ENCODE measurements around the gene RAB20. TPM values are rescaled to one million over a fixed set of nuclear protein-coding genes. Genes with fewer than 3 reads are reported as not detected.

Gene RAB20
- total RNA-seq, 1 donor from 2014 or later, result 10.5 TPM

DNA sequence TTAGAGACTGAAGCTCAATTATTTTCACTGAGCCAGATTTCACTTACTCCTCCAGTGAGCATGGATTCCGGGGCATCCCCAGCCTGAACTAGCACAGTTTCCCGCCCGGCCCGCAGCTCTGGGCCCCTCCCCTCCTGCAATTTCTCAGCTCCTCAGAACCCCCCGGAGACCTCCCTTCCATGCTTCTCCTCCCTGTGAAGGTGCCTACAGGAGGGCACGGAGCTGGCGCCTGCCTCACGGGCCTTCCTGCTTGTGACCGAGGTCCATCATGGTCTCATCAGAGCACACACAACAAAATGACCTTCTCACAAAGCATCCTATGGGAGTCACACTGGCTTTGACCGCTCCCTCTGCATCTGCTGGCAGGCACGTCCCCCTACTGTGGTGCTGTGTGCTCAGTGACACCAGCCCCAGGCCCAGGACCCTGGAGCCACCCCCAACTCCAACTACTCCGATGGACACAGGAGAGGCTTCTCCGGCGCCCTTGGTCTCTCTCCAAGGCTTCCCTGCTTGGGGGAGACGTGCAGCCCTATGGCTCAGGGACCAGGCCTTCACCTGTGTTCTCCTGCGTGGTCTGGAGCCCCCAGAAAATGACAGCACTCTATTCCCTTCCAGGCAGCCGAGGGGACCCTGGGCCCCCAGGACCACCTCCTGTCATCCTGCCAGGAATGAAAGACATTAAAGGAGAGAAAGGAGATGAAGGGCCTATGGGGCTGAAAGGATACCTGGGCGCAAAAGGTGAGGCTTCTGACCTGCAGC, 77.1 kb downstream of the RAB20 start:
- ATAC-seq (no peak), DNase-seq (ENCODE audit: missing footprints) (no peak)
- intact Hi-C loops (cut with DNase I), result no loop called here

GRCh38 chr13:110483386-110483968, 78.0 kb downstream of the RAB20 start:
- DNase-seq (ENCODE audit: missing footprints) (no peak), ATAC-seq (no peak)
- intact Hi-C loops (cut with DNase I), result no loop called here

- intact Hi-C loops (cut with DNase I), result no loop called here
- ATAC-seq, result no peak
- DNase-seq (ENCODE audit: missing footprints), result no peak
Observed at GRCh38 chr13:110480161-110480560, 81.4 kb downstream of the RAB20 start.

DNA sequence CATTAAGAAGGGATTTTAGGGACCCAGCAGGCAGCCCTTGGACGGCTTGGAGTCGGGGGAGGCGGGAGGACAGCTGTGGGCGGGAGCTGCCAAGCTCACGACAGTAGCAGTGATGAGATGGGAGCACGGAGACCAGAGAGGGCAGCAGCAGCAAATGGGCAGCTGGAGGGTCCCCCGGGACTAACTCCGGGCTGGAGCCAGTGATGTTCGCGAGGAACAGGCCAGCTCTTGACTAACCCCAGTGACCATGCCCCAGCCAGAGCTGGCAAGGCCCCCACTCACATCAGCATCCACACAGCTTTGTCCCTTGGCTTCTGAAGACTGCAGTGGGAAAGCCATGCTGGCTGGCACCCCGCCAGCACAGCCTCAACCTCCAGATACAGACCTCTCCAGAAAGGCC, 81.9 kb downstream of the RAB20 start:
- DNase-seq (ENCODE audit: missing footprints) (peak; percentile 78), ATAC-seq (peak; percentile 64)
- intact Hi-C loops (cut with DNase I), result no loop called here

GRCh38 chr13:110479215-110479545, 82.3 kb downstream of the RAB20 start:
- DNase-seq (ENCODE audit: missing footprints) (no peak), ATAC-seq (no peak)
- intact Hi-C loops (cut with DNase I), result no loop called here

DNA sequence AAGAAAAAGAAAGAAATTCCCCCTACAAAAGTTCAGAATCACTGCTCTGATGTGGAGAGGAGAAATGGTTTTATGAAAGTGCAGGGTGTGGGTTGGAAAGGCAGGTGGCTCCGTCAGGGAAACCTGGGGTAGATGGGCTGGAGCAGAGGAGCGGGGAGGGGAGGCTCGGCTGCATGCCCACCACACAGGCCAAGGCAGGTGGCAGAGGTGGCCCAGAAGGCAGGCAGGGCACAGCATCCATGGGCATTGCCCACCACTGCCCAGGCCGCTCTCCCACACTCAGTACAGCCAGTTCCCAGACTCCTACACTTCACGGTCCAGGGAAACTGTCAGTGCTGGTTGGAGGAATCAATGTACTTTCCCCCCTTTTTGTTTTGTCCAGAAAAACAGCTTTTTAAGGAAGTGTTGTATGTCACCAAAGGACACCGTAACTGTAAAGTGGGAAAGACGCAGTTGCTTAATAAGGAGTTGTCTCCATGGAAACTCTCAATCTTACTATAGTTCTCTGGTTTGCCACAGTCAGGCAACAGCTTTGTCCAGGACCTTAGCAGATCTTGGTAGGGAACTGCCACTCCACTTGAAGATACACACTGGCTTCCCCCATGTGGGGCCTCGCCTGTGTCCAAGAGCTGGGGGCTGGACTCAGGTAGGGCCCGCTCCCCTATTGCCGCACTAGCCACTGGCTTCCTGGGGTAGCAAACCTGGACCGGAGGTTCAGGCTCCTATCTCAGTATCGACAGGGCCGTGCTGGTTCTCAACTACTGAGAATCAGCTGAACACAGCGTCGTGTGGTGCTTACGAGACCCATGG, 82.9 kb downstream of the RAB20 start:
- ATAC-seq (no peak), DNase-seq (ENCODE audit: missing footprints) (no peak)
- intact Hi-C loops (cut with DNase I), result no loop called here

DNA sequence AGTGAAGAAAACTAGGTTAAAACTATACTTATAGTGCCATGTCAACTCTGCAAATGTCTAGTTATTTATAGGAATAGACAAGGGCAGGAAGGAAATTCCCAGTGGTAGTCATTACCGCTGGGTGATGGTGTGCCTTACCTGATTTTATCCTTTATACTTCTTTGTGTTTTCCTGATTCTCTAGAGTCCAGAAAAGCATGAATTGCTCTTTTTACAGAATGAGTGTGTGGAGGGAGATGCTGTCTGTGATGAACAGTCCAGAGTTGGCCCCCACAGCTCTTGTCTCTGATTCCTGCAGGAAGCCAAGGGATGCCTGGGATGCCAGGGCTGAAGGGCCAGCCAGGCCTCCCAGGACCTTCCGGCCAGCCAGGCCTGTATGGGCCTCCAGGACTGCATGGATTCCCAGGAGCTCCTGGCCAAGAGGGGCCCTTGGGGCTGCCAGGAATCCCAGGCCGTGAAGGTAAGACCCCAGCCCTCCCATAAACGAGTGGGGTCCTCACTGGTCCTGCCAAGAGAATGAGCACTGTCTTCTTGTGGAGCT, 83.7 kb downstream of the RAB20 start:
- DNase-seq (ENCODE audit: missing footprints), result no peak
- ATAC-seq, result no peak
- intact Hi-C loops (cut with DNase I), result no loop called here

DNA sequence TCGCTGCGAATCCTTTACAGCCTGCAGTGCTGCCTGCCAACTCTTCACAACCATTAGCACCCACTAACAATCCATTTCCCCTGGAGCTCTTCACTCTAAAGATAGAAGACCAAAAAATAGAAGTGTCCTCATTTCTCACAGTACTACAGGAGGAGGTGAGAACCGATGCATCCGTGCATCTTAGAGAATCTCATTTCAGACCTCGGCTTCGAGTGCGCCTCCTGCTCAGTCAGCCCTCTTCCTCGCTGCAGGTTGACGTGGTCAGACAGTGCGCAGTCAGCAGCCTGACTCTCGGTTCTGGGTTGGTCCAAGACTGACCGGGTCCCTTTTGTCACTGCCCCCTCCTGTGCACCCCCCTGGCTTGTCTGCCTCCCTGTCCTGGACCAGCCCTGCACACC, 85.3 kb downstream of the RAB20 start:
- intact Hi-C loops (cut with DNase I), result no loop called here
- ATAC-seq (no peak), DNase-seq (ENCODE audit: missing footprints) (no peak)

DNA sequence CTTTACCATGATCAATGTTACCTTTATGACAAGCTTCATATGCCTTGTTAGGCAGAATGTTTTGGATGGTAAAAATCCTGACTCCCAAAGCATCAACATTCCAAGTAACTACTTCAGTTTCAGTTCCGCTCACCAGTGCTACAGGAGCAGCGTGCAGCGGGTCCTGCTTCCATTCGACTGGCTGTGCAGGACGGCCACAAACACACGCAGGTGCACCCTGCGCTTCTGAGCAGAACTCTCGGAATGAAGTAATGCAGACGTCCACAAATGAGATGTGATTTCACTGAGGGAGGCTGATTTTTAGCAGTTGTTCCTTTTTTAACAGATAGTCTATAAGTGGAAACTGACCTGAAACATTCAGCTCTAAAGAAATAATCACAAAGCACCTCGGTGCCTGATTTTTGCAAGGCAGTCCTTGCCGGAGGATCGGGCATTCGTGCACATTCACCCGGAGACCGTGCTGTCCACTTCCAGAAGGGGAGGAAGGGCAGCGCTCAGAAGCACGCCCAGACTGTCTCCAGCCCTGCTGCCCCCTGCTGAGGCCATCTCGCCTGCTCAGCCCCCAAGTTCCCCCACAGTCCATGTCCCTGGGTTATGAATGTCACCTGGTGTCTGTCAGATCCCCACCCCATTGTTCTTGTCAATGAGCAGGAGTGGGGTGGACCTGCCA, 85.8 kb downstream of the RAB20 start:
- intact Hi-C loops (cut with DNase I), result no loop called here
- ATAC-seq, result no peak
- no peak for DNase-seq (ENCODE audit: missing footprints)

GRCh38 chr13:110475117-110475516, 86.4 kb downstream of the RAB20 start:
- no peak for DNase-seq (ENCODE audit: missing footprints)
- ATAC-seq, result no peak
- intact Hi-C loops (cut with DNase I), result no loop called here

DNA sequence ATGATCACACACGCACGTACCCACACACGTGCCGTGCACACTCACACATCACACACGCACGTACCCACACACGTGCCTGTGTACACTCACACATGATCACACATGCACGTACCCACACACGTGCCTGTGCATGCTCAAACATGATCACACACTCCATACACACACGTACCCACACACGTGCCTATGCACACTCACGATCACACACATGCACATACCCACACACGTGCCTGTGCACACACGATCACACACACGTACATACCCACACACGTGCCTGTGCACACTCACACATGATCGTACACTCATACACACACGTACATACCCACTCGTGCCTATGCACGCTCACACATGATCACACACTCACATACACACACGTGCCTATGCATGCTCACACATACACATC, 86.8 kb downstream of the RAB20 start:
- no peak for ATAC-seq
- intact Hi-C loops (cut with DNase I), result no loop called here
- DNase-seq (ENCODE audit: missing footprints), result no peak

Other genes starting within 250 kb of the RAB20 start
- gene NAXD, start 53.8 kb upstream of the RAB20 start, total RNA-seq, result 27.9 TPM
- 52.1 TPM for gene CARS2, start 144.4 kb upstream of the RAB20 start, total RNA-seq
- 7.8 TPM for gene ING1, start 152.0 kb upstream of the RAB20 start, total RNA-seq